Pancreas (tissue), 10 donors: Measurements from ENCODE around the gene BCL2L13. TPM values are rescaled to one million over a fixed set of nuclear protein-coding genes. Genes with fewer than 3 reads are reported as not detected.
"Not testable (repeated sequence)": the region's sequence is repeated elsewhere in the genome, so short reads cannot be mapped to it uniquely, and the experiment has no call there.

Experiments
- ATAC-seq, 4 donors: fragments of 200-7000 bp; cut with Tn5 transposase; one replicate each; pipeline versions ENCODE4 v1.8.0 to v1.9.1; 2020; ENCODE audit warnings: mild to moderate bottlenecking in 4 of 4, moderate library complexity in 4 of 4
- DNase-seq, 6 donors: peaks; one replicate each; pipeline ENCODE4 v3.0.0-alpha.2; 2020
- FAIRE-seq: peaks from 2 replicates; lab custom pipeline; 2012; peaks lifted over from hg19 to GRCh38; lab: Jason Lieb, UNC
- H3K27ac ChIP-seq, 4 donors: fragments of 200-600 bp; sonication (generic); 1 replicate in 3 of 4; 2 replicates in 1 of 4; pipeline versions ENCODE4 v1.5.0 to v1.8.0; 2020
- H3K27me3 ChIP-seq, 4 donors: fragments of 200-600 bp; one replicate each; pipeline ENCODE4 v1.8.0; 2021
- H3K36me3 ChIP-seq, 3 donors: fragments of 200-600 bp; sonication (generic) in 1 of 3; one replicate each; pipeline versions ENCODE4 v1.5.0 to v1.8.0; 2020 to 2021
- H3K4me1 ChIP-seq, 3 donors: fragments of 200-600 bp; one replicate each; pipeline ENCODE4 v1.8.0; 2021
- H3K4me3 ChIP-seq, 4 donors: fragments of 200-600 bp; sonication (generic) in 2 of 4; one replicate each; pipeline versions ENCODE4 v1.5.0 to v1.8.0; 2020 to 2021
- H3K9me3 ChIP-seq, 4 donors: fragments of 200-600 bp; one replicate each; pipeline ENCODE4 v1.8.0; 2021
- WGBS, 2 donors: extraction: QIAGEN DNeasy Blood & Tissue Kit; methylation state at CpG; one replicate each; pipeline ENCODE4 v1.1.7; 2013; 5-methylcytosine and 5-hydroxymethylcytosine counted together
- intact Hi-C, 3 donors: fragments of 100-400 bp; cut with DNase I; formaldehyde crosslinking; loops; one replicate each; pipeline versions ENCODE4 v1.11.1 to v1.14.2; 2022
- polyA plus RNA-seq, 2 donors: library from polyadenylated mRNA; stranded (reverse); fragments of 200-250 nt; gene quantifications; one replicate each; pipeline ENCODE4 v1.2.3, GENCODE V29; 2013
- total RNA-seq, 6 donors: library from RNA; stranded (reverse); fragmentation: NEBNext Ultra II Directional in 4 of 6; extraction: Animal tissue kit (Norgen Biotek cat#: 25700) in 4 of 6; gene quantifications; one replicate each; pipeline versions ENCODE4 v1.2.1 to v1.2.4, GENCODE V29; 2021 to 2023
- TF ChIP-seq, protein P1 (sequence below), 4 donors: fragments of 200-600 bp; sonication (generic) in 3 of 4; IDR thresholded peaks; one replicate each; pipeline versions ENCODE4 v1.5.0 to v1.8.0; 2021; ENCODE audit warnings: antibody characterized with exemption in 4 of 4
- donor health status: healthy with polysubstance abuse.
- donor health status: DM: no; HTN: no; CAD: no; lungs with moderate emphysema.
- donor health status: DM: no; HTN: no; CAD: no.
- donor health status: control.
- donor health status: control.
- donor health status: Bipolar disorder and iron deficiency.
- donor health status: DM: yes; HTN: yes; CAD: no.
- donor health status: DM: no; HTN: no; CAD: no.
- donor health status: DM: no; HTN: no; CAD: no.
- donor health status: DM: yes; HTN: yes; CAD: no.

Gene BCL2L13
- total and polyA plus RNA-seq, 8 donors: 11.7 to 30.9 (median 25.3) TPM

DNA sequence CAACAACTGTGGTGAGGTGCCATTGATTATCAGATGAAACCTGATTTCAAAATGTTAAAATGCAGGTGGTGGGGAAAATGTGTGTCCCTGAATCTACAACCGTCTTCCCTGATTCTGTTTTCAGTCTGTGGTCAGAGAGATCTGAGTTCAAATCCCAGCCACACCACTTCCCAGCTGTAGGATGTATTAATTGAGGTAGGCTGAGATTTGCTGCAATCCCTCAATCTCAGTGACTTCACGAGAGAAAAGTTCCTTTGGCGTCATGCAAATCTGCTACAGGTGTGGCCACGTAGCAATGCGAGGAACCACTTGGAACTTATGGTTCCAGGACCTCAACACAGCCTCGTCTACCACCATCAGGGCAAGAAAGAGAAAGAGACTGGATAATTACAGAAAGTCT lies 56.2 kb downstream of the BCL2L13 start:
- Histone ChIP-seq H3K27ac (no peak overlapping the region), H3K4me1 (no peaks in the 10 kb centered on the region), H3K9me3 (no peaks in the 10 kb centered on the region), H3K4me3 (no peak overlapping the region), H3K27me3 (no peaks in the 10 kb centered on the region), H3K36me3 (no peaks in the 10 kb centered on the region)
- 86 to 88% methylated on average over 6 of the region's 6 CpGs for WGBS, 2 donors
- intact Hi-C loops: no loop called here
- TF ChIP-seq, protein P1, sequence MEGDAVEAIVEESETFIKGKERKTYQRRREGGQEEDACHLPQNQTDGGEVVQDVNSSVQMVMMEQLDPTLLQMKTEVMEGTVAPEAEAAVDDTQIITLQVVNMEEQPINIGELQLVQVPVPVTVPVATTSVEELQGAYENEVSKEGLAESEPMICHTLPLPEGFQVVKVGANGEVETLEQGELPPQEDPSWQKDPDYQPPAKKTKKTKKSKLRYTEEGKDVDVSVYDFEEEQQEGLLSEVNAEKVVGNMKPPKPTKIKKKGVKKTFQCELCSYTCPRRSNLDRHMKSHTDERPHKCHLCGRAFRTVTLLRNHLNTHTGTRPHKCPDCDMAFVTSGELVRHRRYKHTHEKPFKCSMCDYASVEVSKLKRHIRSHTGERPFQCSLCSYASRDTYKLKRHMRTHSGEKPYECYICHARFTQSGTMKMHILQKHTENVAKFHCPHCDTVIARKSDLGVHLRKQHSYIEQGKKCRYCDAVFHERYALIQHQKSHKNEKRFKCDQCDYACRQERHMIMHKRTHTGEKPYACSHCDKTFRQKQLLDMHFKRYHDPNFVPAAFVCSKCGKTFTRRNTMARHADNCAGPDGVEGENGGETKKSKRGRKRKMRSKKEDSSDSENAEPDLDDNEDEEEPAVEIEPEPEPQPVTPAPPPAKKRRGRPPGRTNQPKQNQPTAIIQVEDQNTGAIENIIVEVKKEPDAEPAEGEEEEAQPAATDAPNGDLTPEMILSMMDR (IDR thresholded peaks at IDR 0.05): no peak
- no peak for DNase-seq
- FAIRE-seq: no peak
- no peak for ATAC-seq

DNA sequence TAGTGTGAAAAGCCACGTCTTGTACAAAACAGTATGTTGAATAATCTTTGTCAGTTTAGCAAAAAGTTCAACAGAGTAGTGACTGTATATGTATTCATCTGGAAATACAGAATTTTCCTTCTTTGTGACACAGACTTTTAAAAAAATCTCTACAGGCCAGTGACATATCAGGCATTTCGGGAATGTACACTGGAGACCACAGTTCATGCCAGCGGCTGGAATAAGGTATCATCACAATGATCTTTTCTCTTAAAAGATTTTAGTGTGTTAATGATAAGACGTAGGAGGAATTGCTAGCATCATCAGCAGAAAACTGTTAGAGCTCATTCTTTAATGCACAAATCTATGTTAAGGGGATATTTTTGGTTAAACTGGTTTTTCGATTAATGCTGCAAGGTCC lies 57.4 kb downstream of the BCL2L13 start:
- 94 to 97% methylated on average over 5 of the region's 5 CpGs for WGBS, 2 donors
- DNase-seq: no peak

DNA sequence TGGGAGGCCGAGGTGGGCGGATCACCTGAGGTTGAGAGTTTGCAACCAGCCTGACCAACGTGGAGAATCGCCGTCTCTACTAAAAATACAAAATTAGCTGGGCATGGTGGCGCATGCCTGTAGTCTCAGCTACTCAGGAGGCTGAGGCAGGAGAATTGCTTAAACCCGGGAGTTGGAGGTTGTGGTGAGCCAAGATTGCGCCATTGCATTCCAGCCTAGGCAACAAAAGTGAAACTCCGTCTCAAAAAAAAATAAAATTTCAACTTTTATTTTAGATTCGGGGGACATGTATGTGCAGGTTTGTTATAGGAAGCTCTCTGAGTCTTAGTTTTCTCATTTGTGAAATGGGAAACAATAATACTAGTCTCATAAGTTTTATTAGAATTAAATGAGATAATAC lies 58.6 kb downstream of the BCL2L13 start:
- FAIRE-seq, intact Hi-C loops, H3K36me3 ChIP-seq, H3K27ac ChIP-seq, H3K27me3 ChIP-seq, H3K9me3 ChIP-seq, H3K4me3 ChIP-seq, H3K4me1 ChIP-seq, ATAC-seq, DNase-seq: not testable (repeated sequence)
- 90 to 93% methylated on average over 10 of the region's 10 CpGs for WGBS, 2 donors

More for the DNA sequence above, 57.4 kb downstream of the BCL2L13 start:
- FAIRE-seq (no peak), ATAC-seq (no peak)
- intact Hi-C loops: no loop called here
- no peaks in the 10 kb centered on the region for H3K4me1 ChIP-seq
- H3K4me3 ChIP-seq: no peak overlapping the region
- H3K9me3 ChIP-seq: no peaks in the 10 kb centered on the region
- H3K27ac ChIP-seq: no peak overlapping the region
- H3K27me3 ChIP-seq: no peaks in the 10 kb centered on the region
- TF ChIP-seq, protein P1 (IDR thresholded peaks at IDR 0.05): no peak
- no peaks in the 10 kb centered on the region for H3K36me3 ChIP-seq

DNA sequence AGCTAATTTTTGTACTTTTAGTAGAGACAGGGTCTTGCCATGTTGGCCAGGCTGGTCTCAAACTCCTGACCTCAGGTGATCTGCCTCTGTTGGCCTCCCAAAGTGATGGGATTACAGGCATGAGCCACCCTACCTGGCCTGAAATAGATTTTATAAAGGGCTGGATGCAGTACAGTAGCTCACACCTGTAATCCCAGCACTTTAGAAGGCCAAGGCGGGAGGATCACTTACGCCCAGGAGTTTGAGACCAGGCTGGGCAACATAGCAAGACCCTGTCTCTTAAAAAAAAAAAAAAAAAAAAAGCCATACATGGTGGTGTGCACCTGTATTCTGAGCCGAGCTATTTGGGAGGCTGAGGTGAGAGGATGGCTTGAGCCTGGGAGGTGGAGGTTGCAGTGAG lies 59.7 kb downstream of the BCL2L13 start:
- H3K4me3 ChIP-seq, H3K27ac ChIP-seq, intact Hi-C loops, H3K4me1 ChIP-seq, DNase-seq, ATAC-seq, H3K27me3 ChIP-seq, H3K36me3 ChIP-seq, H3K9me3 ChIP-seq, FAIRE-seq: not testable (repeated sequence)
- WGBS, 2 donors: 98 to 100% methylated on average over 3 of the region's 3 CpGs

DNA sequence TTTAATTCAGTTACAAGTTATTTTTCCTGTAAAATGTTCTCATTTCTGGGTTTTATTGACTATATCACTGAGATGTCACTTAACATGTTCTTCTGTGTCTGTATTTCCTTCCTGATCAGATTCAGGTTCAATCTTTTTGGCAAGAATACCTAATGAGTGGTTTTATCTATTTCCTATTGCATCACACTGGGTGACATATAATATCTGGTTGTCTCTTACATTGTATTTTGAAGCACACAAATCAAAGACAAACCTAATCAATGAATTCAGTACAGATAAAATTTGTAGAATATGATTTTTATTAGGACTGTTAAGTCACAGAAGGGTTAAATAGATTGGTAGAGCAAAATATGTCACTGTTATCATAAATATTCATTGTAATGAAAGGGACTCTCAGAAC lies 60.4 kb downstream of the BCL2L13 start:
- DNase-seq: no peak
- no peaks in the 10 kb centered on the region for H3K9me3 ChIP-seq
- FAIRE-seq: no peak
- intact Hi-C loops: no loop called here
- no peaks in the 10 kb centered on the region for H3K4me1 ChIP-seq
- no peak overlapping the region for H3K4me3 ChIP-seq
- no peak for ATAC-seq
- no peaks in the 10 kb centered on the region for H3K27me3 ChIP-seq
- TF ChIP-seq, protein P1 (IDR thresholded peaks at IDR 0.05): no peak
- no peak overlapping the region for H3K27ac ChIP-seq
- no peaks in the 10 kb centered on the region for H3K36me3 ChIP-seq

DNA sequence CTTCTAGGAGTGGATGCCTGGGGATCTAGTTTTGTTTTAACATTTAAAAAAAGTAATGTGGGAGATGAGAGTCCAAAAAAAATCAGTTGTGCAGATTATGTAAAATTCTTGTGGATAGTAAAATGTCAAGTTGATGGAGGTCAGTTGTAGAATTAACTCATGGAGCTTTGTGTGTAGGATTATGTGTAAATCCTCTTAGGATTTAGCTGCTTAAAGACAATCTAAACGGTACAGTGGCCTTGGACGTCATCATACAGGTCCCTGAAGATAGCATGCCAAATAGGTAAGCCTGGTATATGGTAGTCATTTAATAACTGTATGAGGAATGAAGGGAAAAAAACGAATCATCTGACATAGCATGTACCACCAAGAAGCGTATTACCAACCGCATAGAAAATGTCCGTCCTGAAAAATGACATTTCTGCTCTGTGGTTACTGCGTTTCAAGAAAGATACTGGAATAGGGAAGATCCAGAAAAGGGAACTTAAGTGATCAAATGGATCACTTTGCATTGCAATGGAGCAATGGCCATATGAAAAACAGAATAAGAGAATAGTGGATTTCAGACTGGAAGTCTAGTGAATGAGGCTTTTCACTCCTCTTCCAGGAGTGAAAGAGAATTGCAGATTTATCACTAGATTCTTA lies 61.3 kb downstream of the BCL2L13 start:
- Histone ChIP-seq H3K4me3 (no peak overlapping the region), H3K27ac (no peak overlapping the region), H3K27me3 (no peaks in the 10 kb centered on the region), H3K4me1 (no peaks in the 10 kb centered on the region), H3K9me3 (no peaks in the 10 kb centered on the region), H3K36me3 (no peaks in the 10 kb centered on the region)
- DNase-seq: no peak
- no peak for ATAC-seq
- TF ChIP-seq, protein P1 (IDR thresholded peaks at IDR 0.05): no peak
- FAIRE-seq: no peak
- WGBS, 2 donors: 77 to 78% methylated on average over 7 of the region's 7 CpGs
- intact Hi-C loops: no loop called here
